HG03103 (cell line): Measurements from ENCODE around the gene FAM107B.

Experiments used
- ATAC-seq: cut with Tn5 transposase; IDR thresholded peaks from one replicate; pipeline ENCODE4 v1.9.1; 2021; ENCODE audit warnings: low read depth; ENCODE audit not compliant: unreplicated experiment

Gene FAM107B

GRCh38 chr10:14564268-14564744, 210.4 kb downstream of the FAM107B start:
- no peak for ATAC-seq

GRCh38 chr10:14563359-14563940, 211.2 kb downstream of the FAM107B start:
- no peak for ATAC-seq

GRCh38 chr10:14563076-14563336, 211.7 kb downstream of the FAM107B start:
- no peak for ATAC-seq

GRCh38 chr10:14562218-14563075, 212.2 kb downstream of the FAM107B start:
- ATAC-seq = no peak

- no peak for ATAC-seq
Observed at GRCh38 chr10:14560791-14561765, 213.6 kb downstream of the FAM107B start.

- no peak for ATAC-seq
Observed at GRCh38 chr10:14560274-14560673, 214.4 kb downstream of the FAM107B start.

GRCh38 chr10:14558025-14558424, 216.7 kb downstream of the FAM107B start:
- no peak for ATAC-seq

GRCh38 chr10:14557567-14557966, 217.1 kb downstream of the FAM107B start:
- no peak for ATAC-seq

- ATAC-seq = no peak
Observed at GRCh38 chr10:14556285-14556956, 218.3 kb downstream of the FAM107B start.

- ATAC-seq = no peak
Observed at GRCh38 chr10:14555807-14556206, 218.9 kb downstream of the FAM107B start.

- ATAC-seq = no peak
Observed at GRCh38 chr10:14554491-14555205, 220.0 kb downstream of the FAM107B start.

GRCh38 chr10:14554091-14554490, 220.6 kb downstream of the FAM107B start:
- no peak for ATAC-seq

GRCh38 chr10:14553448-14553847, 221.2 kb downstream of the FAM107B start:
- no peak for ATAC-seq

- ATAC-seq = no peak
Observed at GRCh38 chr10:14552015-14552414, 222.7 kb downstream of the FAM107B start.

- ATAC-seq = no peak
Observed at GRCh38 chr10:14550471-14550981, 224.2 kb downstream of the FAM107B start.

- ATAC-seq = no peak
Observed at GRCh38 chr10:14549496-14549895, 225.2 kb downstream of the FAM107B start.

- no peak for ATAC-seq
Observed at GRCh38 chr10:14548970-14549369, 225.7 kb downstream of the FAM107B start.

GRCh38 chr10:14548474-14548873, 226.2 kb downstream of the FAM107B start:
- no peak for ATAC-seq

- no peak for ATAC-seq
Observed at GRCh38 chr10:14547816-14548215, 226.9 kb downstream of the FAM107B start.

GRCh38 chr10:14545827-14546226, 228.9 kb downstream of the FAM107B start:
- no peak for ATAC-seq
